ENCODE results near the gene PARPBP.
"Not testable (repeated sequence)": the region's sequence is repeated elsewhere in the genome, so short reads cannot be mapped to it uniquely, and the experiment has no call there.

The PARPBP gene

GRCh38 chr12:102119674-102120563, at the start of gene PARPBP, which contains the start of gene NUP37:
PARPBP (plus strand) TSS chr12:102120183; CDS start chr12:102123889, 3,706 bp downstream.
NUP37 (minus strand) TSS chr12:102120114; CDS start chr12:102118518, 1,596 bp downstream.
- peak within 1 kb of the TSS; percentile 86 for H3K4me3 Mint-ChIP-seq
- peaks cover 39% of the 10 kb centered on the region for H3K36me3 Mint-ChIP-seq
- peak; percentile 97 for ATAC-seq
- H3K9me3 Mint-ChIP-seq = no peaks in the 10 kb centered on the region
- peaks cover 11% of the 10 kb centered on the region for H3K4me1 Mint-ChIP-seq
- H3K27ac Mint-ChIP-seq = peak within 1 kb of the TSS; percentile 94
- DNase-seq (ENCODE audit: low spot score in 2 of 2) = peak; percentile 85 to 95

GRCh38 chr12:102072092-102072491, 47.9 kb upstream of the PARPBP start:
- H3K4me3 Mint-ChIP-seq; H3K4me1 Mint-ChIP-seq; DNase-seq (ENCODE audit: low spot score in 2 of 2); H3K9me3 Mint-ChIP-seq; H3K27ac Mint-ChIP-seq; ATAC-seq: not testable (repeated sequence)
- H3K36me3 Mint-ChIP-seq = peaks cover 34% of the 10 kb centered on the region

GRCh38 chr12:102080842-102081241, 39.1 kb upstream of the PARPBP start:
- ATAC-seq (no peak), DNase-seq (ENCODE audit: low spot score in 2 of 2) (no peak)
- H3K4me3 Mint-ChIP-seq = no peak overlapping the region
- H3K36me3 Mint-ChIP-seq = peaks cover 76% of the 10 kb centered on the region
- H3K9me3 Mint-ChIP-seq = no peaks in the 10 kb centered on the region
- H3K27ac Mint-ChIP-seq = no peak overlapping the region
- H3K4me1 Mint-ChIP-seq = no peaks in the 10 kb centered on the region

GRCh38 chr12:102089228-102089835, 30.7 kb upstream of the PARPBP start:
- not testable (repeated sequence) for H3K27ac Mint-ChIP-seq; H3K9me3 Mint-ChIP-seq; ATAC-seq; DNase-seq (ENCODE audit: low spot score in 2 of 2); H3K4me1 Mint-ChIP-seq; H3K4me3 Mint-ChIP-seq
- H3K36me3 Mint-ChIP-seq = peaks cover 26% of the 10 kb centered on the region

- H3K4me1 Mint-ChIP-seq = no peaks in the 10 kb centered on the region
- H3K27ac Mint-ChIP-seq = no peak overlapping the region
- no peaks in the 10 kb centered on the region for H3K9me3 Mint-ChIP-seq
- DNase-seq (ENCODE audit: low spot score in 2 of 2) (no peak), ATAC-seq (no peak)
- peaks cover 37% of the 10 kb centered on the region for H3K36me3 Mint-ChIP-seq
- H3K4me3 Mint-ChIP-seq = no peak overlapping the region
Measured at GRCh38 chr12:102093319-102093718, 26.7 kb upstream of the PARPBP start.

- Mint-ChIP-seq H3K9me3 (no peaks in the 10 kb centered on the region), H3K36me3 (peaks cover 54% of the 10 kb centered on the region), H3K4me1 (no peaks in the 10 kb centered on the region), H3K27ac (no peak overlapping the region), H3K4me3 (no peak overlapping the region)
- DNase-seq (ENCODE audit: low spot score in 2 of 2) (no peak), ATAC-seq (peak; percentile 42)
Measured at GRCh38 chr12:102095677-102096263, 24.2 kb upstream of the PARPBP start.

- H3K4me1 Mint-ChIP-seq = no peaks in the 10 kb centered on the region
- no peak overlapping the region for H3K4me3 Mint-ChIP-seq
- peaks cover 57% of the 10 kb centered on the region for H3K36me3 Mint-ChIP-seq
- ATAC-seq (no peak), DNase-seq (ENCODE audit: low spot score in 2 of 2) (no peak)
- no peak overlapping the region for H3K27ac Mint-ChIP-seq
- H3K9me3 Mint-ChIP-seq = no peaks in the 10 kb centered on the region
Measured at GRCh38 chr12:102096855-102097254, 23.1 kb upstream of the PARPBP start.

- Mint-ChIP-seq H3K36me3 (peaks cover 94% of the 10 kb centered on the region), H3K9me3 (no peaks in the 10 kb centered on the region), H3K4me1 (peaks cover 5% of the 10 kb centered on the region), H3K4me3 (no peak overlapping the region), H3K27ac (no peak overlapping the region)
- DNase-seq (ENCODE audit: low spot score in 2 of 2) (no peak), ATAC-seq (no peak)
Measured at GRCh38 chr12:102106905-102107304, 13.1 kb upstream of the PARPBP start.

GRCh38 chr12:102107970-102108369, 12.0 kb upstream of the PARPBP start:
- Mint-ChIP-seq H3K9me3 (no peaks in the 10 kb centered on the region), H3K4me1 (peaks cover 5% of the 10 kb centered on the region), H3K36me3 (peaks cover 89% of the 10 kb centered on the region), H3K4me3 (no peak overlapping the region), H3K27ac (no peak overlapping the region)
- ATAC-seq = no peak
- no peak for DNase-seq (ENCODE audit: low spot score in 2 of 2)

GRCh38 chr12:102110782-102111181, 9.2 kb upstream of the PARPBP start:
- Mint-ChIP-seq H3K36me3 (peaks cover 69% of the 10 kb centered on the region), H3K4me1 (peaks cover 5% of the 10 kb centered on the region), H3K27ac (no peak overlapping the region), H3K4me3 (no peak overlapping the region), H3K9me3 (no peaks in the 10 kb centered on the region)
- DNase-seq (ENCODE audit: low spot score in 2 of 2) (no peak), ATAC-seq (no peak)

GRCh38 chr12:102114212-102114611, 5.8 kb upstream of the PARPBP start:
- H3K9me3 Mint-ChIP-seq = no peaks in the 10 kb centered on the region
- no peaks in the 10 kb centered on the region for H3K4me1 Mint-ChIP-seq
- no peak for DNase-seq (ENCODE audit: low spot score in 2 of 2)
- H3K4me3 Mint-ChIP-seq = no peak overlapping the region
- no peak overlapping the region for H3K27ac Mint-ChIP-seq
- peaks cover 60% of the 10 kb centered on the region for H3K36me3 Mint-ChIP-seq
- no peak for ATAC-seq

GRCh38 chr12:102116392-102116791, 3.6 kb upstream of the PARPBP start:
- no peak overlapping the region for H3K4me3 Mint-ChIP-seq
- peaks cover 38% of the 10 kb centered on the region for H3K36me3 Mint-ChIP-seq
- H3K4me1 Mint-ChIP-seq = peaks cover 11% of the 10 kb centered on the region
- no peak for ATAC-seq
- H3K9me3 Mint-ChIP-seq = no peaks in the 10 kb centered on the region
- H3K27ac Mint-ChIP-seq = no peak overlapping the region
- DNase-seq (ENCODE audit: low spot score in 2 of 2) = no peak

GRCh38 chr12:102118874-102119273, 1.1 kb upstream of the PARPBP start:
- Mint-ChIP-seq H3K4me1 (peaks cover 11% of the 10 kb centered on the region), H3K9me3 (no peaks in the 10 kb centered on the region), H3K4me3 (peak overlapping the region; percentile 86), H3K27ac (peak overlapping the region; percentile 94), H3K36me3 (peaks cover 32% of the 10 kb centered on the region)
- DNase-seq (ENCODE audit: low spot score in 2 of 2) (no peak), ATAC-seq (no peak)

GRCh38 chr12:102120564-102120873, 536 bp downstream of the PARPBP start:
- H3K4me3 Mint-ChIP-seq = peak overlapping the region; percentile 86
- peak overlapping the region; percentile 94 for H3K27ac Mint-ChIP-seq
- no peaks in the 10 kb centered on the region for H3K9me3 Mint-ChIP-seq
- peaks cover 11% of the 10 kb centered on the region for H3K4me1 Mint-ChIP-seq
- ATAC-seq (no peak), DNase-seq (ENCODE audit: low spot score in 2 of 2) (no peak)
- peaks cover 35% of the 10 kb centered on the region for H3K36me3 Mint-ChIP-seq

GRCh38 chr12:102120886-102121285, 903 bp downstream of the PARPBP start:
- Mint-ChIP-seq H3K9me3 (no peaks in the 10 kb centered on the region), H3K36me3 (peaks cover 31% of the 10 kb centered on the region), H3K4me1 (peaks cover 11% of the 10 kb centered on the region), H3K27ac (peak overlapping the region; percentile 94), H3K4me3 (peak overlapping the region; percentile 86)
- no peak for DNase-seq (ENCODE audit: low spot score in 2 of 2)
- ATAC-seq = no peak
